Measurements from ENCODE around the gene LIN28A. TPM values are rescaled to one million over a fixed set of nuclear protein-coding genes. Genes with fewer than 3 reads are reported as not detected.
A peak's percentile ranks its signal among the peaks of the same experiment; 100 is the strongest.

The LIN28A gene
- total RNA-seq, 1 donor from 2014 or later = not detected

- FAIRE-seq (no peak), DNase-seq (ENCODE audit: low read depth) (no peak)
- Histone ChIP-seq H3K27me3 (ENCODE audit: control insufficient read depth, insufficient read depth, low read length) (peaks cover 43% of the 10 kb centered on the region), H3K36me3 (ENCODE audit: control insufficient read depth, insufficient read depth, low read length) (no peaks in the 10 kb centered on the region), H3K4me3 (ENCODE audit: low read depth, low read length) (no peak overlapping the region)
- TF ChIP-seq CTCF (IDR thresholded peaks at IDR 0.05; ENCODE audit: insufficient read depth, low read length, severe bottlenecking) = no peak
Observed at GRCh38 chr1:26413031-26413430, 2.4 kb downstream of the LIN28A start.

- TF ChIP-seq CTCF (IDR thresholded peaks at IDR 0.05; ENCODE audit: insufficient read depth, low read length, severe bottlenecking) = peak; percentile 98
- no peak overlapping the region for H3K4me3 ChIP-seq (ENCODE audit: low read depth, low read length)
- peak; percentile 98 for FAIRE-seq
- peaks cover 18% of the 10 kb centered on the region for H3K27me3 ChIP-seq (ENCODE audit: control insufficient read depth, insufficient read depth, low read length)
- peak; percentile 87 for DNase-seq (ENCODE audit: low read depth)
- H3K36me3 ChIP-seq (ENCODE audit: control insufficient read depth, insufficient read depth, low read length) = no peaks in the 10 kb centered on the region
Observed at GRCh38 chr1:26417111-26417759, 6.6 kb downstream of the LIN28A start.

- Histone ChIP-seq H3K27me3 (ENCODE audit: control insufficient read depth, insufficient read depth, low read length) (peaks cover 9% of the 10 kb centered on the region), H3K36me3 (ENCODE audit: control insufficient read depth, insufficient read depth, low read length) (no peaks in the 10 kb centered on the region), H3K4me3 (ENCODE audit: low read depth, low read length) (no peak overlapping the region)
- no peak for FAIRE-seq
- DNase-seq (ENCODE audit: low read depth) = no peak
- TF ChIP-seq CTCF (IDR thresholded peaks at IDR 0.05; ENCODE audit: insufficient read depth, low read length, severe bottlenecking) = no peak
Observed at GRCh38 chr1:26418865-26419349, 8.3 kb downstream of the LIN28A start.

GRCh38 chr1:26419494-26419893, 8.9 kb downstream of the LIN28A start:
- TF ChIP-seq CTCF (IDR thresholded peaks at IDR 0.05; ENCODE audit: insufficient read depth, low read length, severe bottlenecking) = no peak
- Histone ChIP-seq H3K36me3 (ENCODE audit: control insufficient read depth, insufficient read depth, low read length) (no peaks in the 10 kb centered on the region), H3K4me3 (ENCODE audit: low read depth, low read length) (no peak overlapping the region), H3K27me3 (ENCODE audit: control insufficient read depth, insufficient read depth, low read length) (peaks cover 8% of the 10 kb centered on the region)
- no peak for FAIRE-seq
- DNase-seq (ENCODE audit: low read depth) = no peak

- no peak for DNase-seq (ENCODE audit: low read depth)
- no peak overlapping the region for H3K4me3 ChIP-seq (ENCODE audit: low read depth, low read length)
- FAIRE-seq = no peak
- H3K36me3 ChIP-seq (ENCODE audit: control insufficient read depth, insufficient read depth, low read length) = no peaks in the 10 kb centered on the region
- TF ChIP-seq CTCF (IDR thresholded peaks at IDR 0.05; ENCODE audit: insufficient read depth, low read length, severe bottlenecking) = no peak
- H3K27me3 ChIP-seq (ENCODE audit: control insufficient read depth, insufficient read depth, low read length) = no peaks in the 10 kb centered on the region
Observed at GRCh38 chr1:26429721-26430120, 19.1 kb downstream of the LIN28A start.

Measured in bronchial epithelial cell (primary cell).